Measurements from ENCODE around the gene POU2AF1.

DNA sequence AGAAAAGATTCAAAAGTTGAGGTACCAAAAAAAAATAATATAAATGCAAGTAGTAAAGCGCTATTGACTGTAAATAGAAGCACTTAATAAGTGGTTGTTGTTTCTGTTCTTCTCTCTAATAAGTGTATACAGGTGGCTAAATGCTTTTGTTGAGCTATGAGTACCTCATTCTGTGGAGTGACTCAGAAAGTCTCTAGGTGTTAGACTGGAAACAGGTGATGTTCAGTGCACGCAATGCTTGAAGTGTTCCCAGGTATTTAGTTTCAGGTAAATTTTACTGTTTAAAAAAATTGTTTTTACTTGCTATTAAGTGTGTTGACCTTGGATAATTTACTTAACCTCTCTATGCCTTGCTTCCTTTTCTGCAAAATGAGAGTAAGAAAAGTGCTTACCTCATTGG, 56.5 kb downstream of the POU2AF1 start:
- no peak for TF ChIP-seq CTCF (IDR thresholded peaks at IDR 0.05)
- no peak for TF ChIP-seq POLR2AphosphoS5 (IDR thresholded peaks at IDR 0.05; ENCODE audit: insufficient read depth in 1 of 2, low read depth in 1 of 2)
- TF ChIP-seq POLR2A (IDR thresholded peaks at IDR 0.05) = no peak

All from vagina (tissue), 2 donors.